Activated CD8-positive, alpha-beta memory T cell treated with anti-CD3 and anti-CD28 coated beads, Interleukin-2, amount 10 ng/mL, durations not matched to agents 7 days and 5 days (primary cell): ENCODE results near the gene BPIFB4. TPM values are rescaled to one million over a fixed set of nuclear protein-coding genes. Genes with fewer than 3 reads are reported as not detected.

Experiments used
- ATAC-seq: fragments of 150-1000 bp; cut with Tn5 transposase; one replicate; pipeline ENCODE4 v1.10.0; 2021; ENCODE audit warnings: moderate library complexity
- CTCF ChIA-PET: fragments of 350-600 bp; sonication (Branson Sonifier 250); formaldehyde crosslinking; loops from one replicate; lab custom pipeline; 2021; ENCODE audit warnings: antibody characterized with exemption; lab: Charles Lee
- DNase-seq: peaks from one replicate; pipeline ENCODE4 v3.0.0-alpha.2; 2020
- H3K27ac Mint-ChIP-seq: one replicate; pipeline ENCODE4 v1.8.0; 2021; ENCODE audit warnings: mild to moderate bottlenecking, mixed read lengths
- H3K27me3 Mint-ChIP-seq: one replicate; pipeline ENCODE4 v1.8.0; 2021; ENCODE audit warnings: mixed read lengths
- H3K36me3 Mint-ChIP-seq: one replicate; pipeline ENCODE4 v1.8.0; 2021; ENCODE audit warnings: mild to moderate bottlenecking, mixed read lengths
- H3K4me1 Mint-ChIP-seq: one replicate; pipeline ENCODE4 v1.8.0; 2021; ENCODE audit warnings: mixed read lengths
- H3K4me3 Mint-ChIP-seq: one replicate; pipeline ENCODE4 v1.8.0; 2021; ENCODE audit warnings: mild to moderate bottlenecking, moderate library complexity, mixed read lengths
- H3K9me3 Mint-ChIP-seq: one replicate; pipeline ENCODE4 v1.8.0; 2022; ENCODE audit warnings: low read depth, mixed read lengths
- total RNA-seq, 2 experiments: library from RNA; stranded (reverse); gene quantifications; one replicate each; pipeline ENCODE4 v1.2.3, GENCODE V29; 2021

BPIFB4 gene
- total RNA-seq: not detected

GRCh38 chr20:33079259-33079658 is at the start of gene BPIFB4:
Gene BPIFB4, plus strand, starts transcription at chr20:33079643. Its CDS starts 1,884 bp downstream, at chr20:33081527.
- H3K4me3 Mint-ChIP-seq: no peak within 1 kb of the TSS
- no peaks in the 10 kb centered on the region for H3K27me3 Mint-ChIP-seq
- CTCF ChIA-PET: interaction anchor here (2.8 to 6.0 kb wide), 2 partner anchors 133 to 178 kb away, joined by 7 to 33 read pairs; no protein-coding TSS in a partner anchor
- no peaks in the 10 kb centered on the region for H3K36me3 Mint-ChIP-seq
- DNase-seq (no peak), ATAC-seq (no peak)
- no peaks in the 10 kb centered on the region for H3K9me3 Mint-ChIP-seq
- H3K4me1 Mint-ChIP-seq: no peaks in the 10 kb centered on the region
- no peak within 1 kb of the TSS for H3K27ac Mint-ChIP-seq

GRCh38 chr20:33030076-33030475 is 49.4 kb upstream of the BPIFB4 start:
- Mint-ChIP-seq H3K4me3 (no peak overlapping the region), H3K27me3 (no peaks in the 10 kb centered on the region), H3K27ac (no peak overlapping the region), H3K4me1 (no peaks in the 10 kb centered on the region), H3K36me3 (no peaks in the 10 kb centered on the region), H3K9me3 (no peaks in the 10 kb centered on the region)
- no peak for ATAC-seq
- no peak for DNase-seq
- CTCF ChIA-PET: no interaction called here

DNA sequence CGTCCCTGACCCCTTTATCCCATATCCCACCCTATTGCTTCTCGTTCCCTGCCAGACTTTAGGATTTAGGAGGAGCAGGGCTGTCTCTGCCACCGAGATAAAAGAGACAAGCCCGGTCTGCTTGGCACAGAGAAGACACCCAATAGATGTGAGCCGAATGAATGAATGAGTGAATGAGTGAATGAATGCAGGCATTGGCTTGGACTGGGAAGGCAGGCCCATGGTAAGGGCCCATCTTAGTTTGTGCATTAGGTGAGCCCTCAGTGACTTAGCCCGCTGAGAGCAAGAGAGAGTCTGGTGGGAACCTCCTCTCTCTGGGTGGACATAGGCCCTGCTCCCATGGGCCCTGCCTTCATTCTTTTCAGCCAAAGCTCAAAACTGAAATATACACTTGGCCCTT is 48.9 kb upstream of the BPIFB4 start:
- no peaks in the 10 kb centered on the region for H3K4me1 Mint-ChIP-seq
- no peak for DNase-seq
- CTCF ChIA-PET: no interaction called here
- no peaks in the 10 kb centered on the region for H3K9me3 Mint-ChIP-seq
- no peak overlapping the region for H3K27ac Mint-ChIP-seq
- H3K36me3 Mint-ChIP-seq: no peaks in the 10 kb centered on the region
- H3K4me3 Mint-ChIP-seq: no peak overlapping the region
- H3K27me3 Mint-ChIP-seq: no peaks in the 10 kb centered on the region
- ATAC-seq: no peak

GRCh38 chr20:33031531-33031930 is 47.9 kb upstream of the BPIFB4 start, which contains the start of gene BPIFB6:
Gene BPIFB6, plus strand, starts transcription at chr20:33031648. Its CDS starts 0 bp downstream, at chr20:33031648.
- CTCF ChIA-PET: interaction anchor here (1.5 kb wide), 1 partner anchor 86 kb away, joined by 4 read pairs; no protein-coding TSS in a partner anchor
- ATAC-seq: no peak
- Mint-ChIP-seq H3K4me1 (no peaks in the 10 kb centered on the region), H3K4me3 (no peak within 1 kb of the TSS), H3K36me3 (no peaks in the 10 kb centered on the region), H3K27me3 (no peaks in the 10 kb centered on the region), H3K27ac (no peak within 1 kb of the TSS), H3K9me3 (no peaks in the 10 kb centered on the region)
- no peak for DNase-seq

GRCh38 chr20:33032555-33032954 is 46.9 kb upstream of the BPIFB4 start:
- no peak overlapping the region for H3K4me3 Mint-ChIP-seq
- ATAC-seq: no peak
- no peaks in the 10 kb centered on the region for H3K36me3 Mint-ChIP-seq
- no peaks in the 10 kb centered on the region for H3K4me1 Mint-ChIP-seq
- DNase-seq: no peak
- no peak overlapping the region for H3K27ac Mint-ChIP-seq
- H3K27me3 Mint-ChIP-seq: no peaks in the 10 kb centered on the region
- CTCF ChIA-PET: interaction anchor here (1.5 kb wide), 1 partner anchor 87 kb away, joined by 4 read pairs; no protein-coding TSS in a partner anchor
- no peaks in the 10 kb centered on the region for H3K9me3 Mint-ChIP-seq

- ATAC-seq (no peak), DNase-seq (no peak)
- Mint-ChIP-seq H3K27ac (no peak overlapping the region), H3K4me3 (no peak overlapping the region), H3K27me3 (no peaks in the 10 kb centered on the region), H3K36me3 (no peaks in the 10 kb centered on the region), H3K9me3 (no peaks in the 10 kb centered on the region), H3K4me1 (no peaks in the 10 kb centered on the region)
- CTCF ChIA-PET: no interaction called here
Measured at GRCh38 chr20:33033381-33033780, 46.1 kb upstream of the BPIFB4 start.

DNA sequence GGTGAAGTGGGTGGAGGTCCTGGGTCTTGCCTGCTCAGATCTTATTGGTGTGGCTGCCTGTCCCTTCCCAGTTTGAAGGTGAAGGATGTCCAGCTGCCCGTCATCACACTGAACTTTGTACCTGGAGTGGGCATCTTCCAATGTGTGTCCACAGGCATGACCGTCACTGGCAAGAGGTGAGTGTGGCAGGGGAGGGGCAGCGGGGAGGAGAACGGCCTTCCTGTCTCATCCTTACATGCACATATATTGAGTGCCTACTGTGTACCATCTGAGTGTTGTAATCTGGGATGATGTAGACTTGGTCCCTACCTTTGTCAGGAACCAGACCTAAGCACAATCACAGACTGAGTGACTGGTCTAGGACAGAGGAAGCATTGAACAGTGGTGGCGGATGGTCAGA is 45.3 kb upstream of the BPIFB4 start:
- ATAC-seq: no peak
- H3K9me3 Mint-ChIP-seq: no peaks in the 10 kb centered on the region
- CTCF ChIA-PET: no interaction called here
- H3K27ac Mint-ChIP-seq: no peak overlapping the region
- H3K27me3 Mint-ChIP-seq: no peaks in the 10 kb centered on the region
- no peak for DNase-seq
- no peaks in the 10 kb centered on the region for H3K4me1 Mint-ChIP-seq
- H3K36me3 Mint-ChIP-seq: no peaks in the 10 kb centered on the region
- no peak overlapping the region for H3K4me3 Mint-ChIP-seq

DNA sequence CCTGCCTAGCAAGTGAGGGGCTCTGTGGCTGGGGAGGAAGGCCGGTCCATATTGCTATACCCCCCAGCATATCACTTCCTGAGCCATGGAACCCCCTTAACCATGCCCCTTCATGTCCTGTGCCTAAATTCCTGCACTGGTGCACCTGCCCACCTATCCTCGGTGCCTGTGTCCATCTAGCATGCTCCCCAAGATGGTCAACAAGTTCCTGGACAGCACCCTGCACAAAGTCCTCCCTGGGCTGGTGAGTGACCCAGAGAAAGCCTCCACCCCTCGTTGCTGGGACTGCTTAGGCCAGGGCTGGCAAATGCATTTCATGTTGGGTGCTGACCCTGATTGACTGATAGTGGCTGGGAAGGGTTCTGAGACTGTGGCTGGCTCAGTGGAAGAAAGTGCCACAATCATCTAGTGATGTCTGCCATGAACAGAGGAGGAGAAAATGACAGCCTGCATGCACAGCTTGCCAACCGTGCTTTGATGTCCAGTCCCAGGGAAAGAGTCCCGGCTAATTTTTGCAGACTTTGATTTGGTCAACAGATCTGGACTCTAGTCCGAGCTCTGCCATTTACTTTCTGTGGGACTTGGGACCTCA is 44.4 kb upstream of the BPIFB4 start:
- no peak overlapping the region for H3K27ac Mint-ChIP-seq
- DNase-seq: no peak
- no peaks in the 10 kb centered on the region for H3K27me3 Mint-ChIP-seq
- no peak overlapping the region for H3K4me3 Mint-ChIP-seq
- H3K9me3 Mint-ChIP-seq: no peaks in the 10 kb centered on the region
- no peak for ATAC-seq
- no peaks in the 10 kb centered on the region for H3K36me3 Mint-ChIP-seq
- H3K4me1 Mint-ChIP-seq: no peaks in the 10 kb centered on the region
- CTCF ChIA-PET: no interaction called here

- no peaks in the 10 kb centered on the region for H3K9me3 Mint-ChIP-seq
- no peaks in the 10 kb centered on the region for H3K4me1 Mint-ChIP-seq
- CTCF ChIA-PET: no interaction called here
- H3K27me3 Mint-ChIP-seq: no peaks in the 10 kb centered on the region
- DNase-seq: no peak
- no peaks in the 10 kb centered on the region for H3K36me3 Mint-ChIP-seq
- H3K4me3 Mint-ChIP-seq: no peak overlapping the region
- H3K27ac Mint-ChIP-seq: no peak overlapping the region
- ATAC-seq: no peak
Measured at GRCh38 chr20:33037456-33037855, 42.0 kb upstream of the BPIFB4 start.

- no peaks in the 10 kb centered on the region for H3K9me3 Mint-ChIP-seq
- H3K4me3 Mint-ChIP-seq: no peak overlapping the region
- DNase-seq (no peak), ATAC-seq (no peak)
- H3K27me3 Mint-ChIP-seq: no peaks in the 10 kb centered on the region
- CTCF ChIA-PET: no interaction called here
- no peaks in the 10 kb centered on the region for H3K36me3 Mint-ChIP-seq
- no peaks in the 10 kb centered on the region for H3K4me1 Mint-ChIP-seq
- no peak overlapping the region for H3K27ac Mint-ChIP-seq
Measured at GRCh38 chr20:33038243-33038642, 41.2 kb upstream of the BPIFB4 start.

GRCh38 chr20:33042430-33042829 is 37.0 kb upstream of the BPIFB4 start:
- H3K4me1 Mint-ChIP-seq: no peaks in the 10 kb centered on the region
- H3K9me3 Mint-ChIP-seq: peaks cover 4% of the 10 kb centered on the region
- ATAC-seq: no peak
- DNase-seq: no peak
- H3K4me3 Mint-ChIP-seq: no peak overlapping the region
- no peaks in the 10 kb centered on the region for H3K27me3 Mint-ChIP-seq
- no peak overlapping the region for H3K27ac Mint-ChIP-seq
- H3K36me3 Mint-ChIP-seq: no peaks in the 10 kb centered on the region
- CTCF ChIA-PET: interaction anchor here (1.3 kb wide), 1 partner anchor 96 kb away, joined by 3 read pairs; no protein-coding TSS in a partner anchor

GRCh38 chr20:33042983-33043730 is 36.3 kb upstream of the BPIFB4 start:
- DNase-seq (no peak), ATAC-seq (no peak)
- Mint-ChIP-seq H3K27ac (no peak overlapping the region), H3K4me1 (no peaks in the 10 kb centered on the region), H3K36me3 (no peaks in the 10 kb centered on the region), H3K9me3 (peaks cover 4% of the 10 kb centered on the region), H3K27me3 (no peaks in the 10 kb centered on the region), H3K4me3 (no peak overlapping the region)
- CTCF ChIA-PET: no interaction called here

DNA sequence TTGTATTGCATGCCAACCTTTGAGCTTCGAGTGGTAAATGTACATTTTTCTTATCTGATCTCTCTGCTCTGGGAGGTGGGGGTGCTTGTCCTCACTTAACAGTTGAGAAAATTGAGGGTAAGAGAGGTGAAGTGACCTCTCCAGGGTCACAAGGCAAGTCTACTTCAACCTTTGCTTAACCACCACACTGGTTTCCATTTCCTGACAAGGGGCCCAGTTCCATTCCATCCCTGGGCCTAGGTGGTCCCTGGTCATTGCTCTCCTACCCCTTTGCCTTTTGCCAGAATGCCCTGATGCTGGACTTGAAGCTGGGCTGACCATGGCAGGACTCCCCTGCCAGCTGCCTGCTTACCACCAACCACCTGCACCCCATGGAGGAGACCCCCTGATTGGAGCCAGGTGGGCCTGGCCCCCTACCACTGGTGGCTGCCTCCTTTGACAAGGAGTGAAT is 35.7 kb upstream of the BPIFB4 start:
- Mint-ChIP-seq H3K9me3 (peaks cover 4% of the 10 kb centered on the region), H3K4me1 (no peaks in the 10 kb centered on the region), H3K27me3 (no peaks in the 10 kb centered on the region), H3K4me3 (no peak overlapping the region), H3K27ac (no peak overlapping the region), H3K36me3 (no peaks in the 10 kb centered on the region)
- no peak for ATAC-seq
- DNase-seq: no peak
- CTCF ChIA-PET: no interaction called here
